GM21447 (cell line): Measurements from ENCODE around the gene TECTA.
A peak's percentile ranks its signal among the peaks of the same experiment; 100 is the strongest.
"Not testable (repeated sequence)": the region's sequence is repeated elsewhere in the genome, so short reads cannot be mapped to it uniquely, and the experiment has no call there.

Experiments used
- ATAC-seq: cut with Tn5 transposase; IDR thresholded peaks from one replicate; pipeline ENCODE4 v1.9.1; 2021; ENCODE audit not compliant: unreplicated experiment

The TECTA gene

DNA sequence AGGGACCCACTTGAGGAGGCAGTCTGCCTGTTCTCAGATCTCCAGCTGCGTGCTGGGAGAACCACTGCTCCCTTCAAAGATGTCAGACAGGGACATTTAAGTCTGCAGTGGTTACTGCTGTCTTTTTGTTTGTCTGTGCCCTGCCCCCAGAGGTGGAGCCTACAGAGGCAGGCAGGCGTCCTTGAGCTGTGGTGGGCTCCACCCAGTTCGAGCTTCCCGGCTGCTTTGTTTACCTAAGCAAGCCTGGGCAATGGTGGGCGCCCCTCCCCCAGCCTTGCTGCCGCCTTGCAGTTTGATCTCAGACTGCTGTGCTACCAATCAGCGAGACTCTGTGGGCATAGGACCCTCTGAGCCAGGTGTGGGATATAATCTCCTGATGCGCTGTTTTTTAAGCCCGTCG, 76.6 kb downstream of the TECTA start:
- ATAC-seq: not testable (repeated sequence)

DNA sequence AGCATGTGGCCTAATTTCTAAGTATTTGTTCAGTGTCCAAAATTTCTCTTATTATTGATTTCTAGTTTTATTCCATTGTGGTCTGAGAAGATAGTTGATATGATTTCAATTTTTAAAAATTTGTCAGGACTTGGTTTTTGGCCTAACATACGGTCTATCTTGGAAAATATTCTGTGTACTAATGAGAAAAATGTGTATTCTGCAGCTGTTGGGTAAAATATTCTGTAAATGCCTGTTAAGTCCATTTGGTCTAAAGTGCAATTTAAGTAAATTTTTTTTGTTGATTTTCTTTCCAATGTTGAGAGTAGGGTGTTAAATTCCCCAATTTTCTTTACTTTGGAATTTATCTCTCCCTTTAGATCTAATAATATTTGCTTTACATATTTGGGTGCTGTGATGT, 78.3 kb downstream of the TECTA start:
- no peak for ATAC-seq

DNA sequence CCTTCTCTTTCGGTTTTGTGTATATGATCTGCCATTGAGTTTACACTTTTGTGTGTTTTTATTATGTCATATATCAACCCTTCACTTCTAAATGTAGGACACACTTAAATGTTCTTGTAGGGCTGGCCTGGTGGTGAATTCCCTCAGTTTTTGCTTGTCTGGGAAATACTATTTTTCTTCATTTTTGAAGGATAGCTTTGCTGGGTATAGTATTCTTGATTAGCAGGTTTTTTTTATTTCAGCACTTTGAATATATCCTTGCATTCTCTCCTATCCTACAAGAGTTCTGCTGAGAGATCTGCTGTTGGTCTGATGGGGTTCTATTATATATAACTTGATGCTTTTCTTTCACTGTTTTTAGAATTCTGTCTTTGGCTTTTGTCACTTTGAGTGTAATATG, 79.1 kb downstream of the TECTA start:
- ATAC-seq: no peak

DNA sequence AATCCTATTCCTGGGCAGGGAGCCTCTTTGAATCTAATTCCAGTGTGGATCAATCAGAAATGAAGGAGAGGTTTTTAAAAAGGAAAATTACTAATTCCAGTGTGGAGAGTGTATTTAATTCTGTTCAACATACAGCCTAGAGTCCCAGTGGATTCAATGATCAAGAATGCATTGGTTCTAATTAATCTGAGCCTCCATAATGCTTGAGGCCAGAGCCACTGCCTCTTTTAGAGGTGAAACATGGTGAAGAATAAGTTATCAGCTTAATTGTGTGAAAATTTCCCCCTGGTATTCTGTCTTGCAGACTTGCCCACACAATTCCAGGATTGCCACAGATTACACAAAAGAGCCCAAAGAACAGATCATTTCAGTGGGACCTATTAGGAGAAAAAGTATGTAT, 87.7 kb downstream of the TECTA start:
- no peak for ATAC-seq

DNA sequence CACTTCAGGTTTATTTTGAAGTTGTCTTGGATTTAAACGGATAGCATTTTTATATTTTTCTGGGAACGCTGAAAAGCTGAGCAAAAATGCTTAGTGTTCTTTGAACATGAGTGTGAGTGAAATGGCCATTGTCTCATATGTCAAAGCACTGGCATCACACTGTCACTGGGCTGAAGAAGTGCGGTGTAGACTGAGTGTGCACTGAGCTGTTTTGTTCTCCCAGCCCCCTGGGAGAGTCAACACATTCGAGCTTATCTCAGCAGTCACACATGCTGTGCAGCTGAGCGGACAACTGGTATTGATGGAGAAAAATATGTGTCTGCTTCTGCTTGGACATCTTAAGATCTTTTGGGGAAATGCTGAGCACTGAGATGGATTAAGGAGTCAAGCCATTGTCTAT, 90.8 kb downstream of the TECTA start:
- ATAC-seq: no peak

DNA sequence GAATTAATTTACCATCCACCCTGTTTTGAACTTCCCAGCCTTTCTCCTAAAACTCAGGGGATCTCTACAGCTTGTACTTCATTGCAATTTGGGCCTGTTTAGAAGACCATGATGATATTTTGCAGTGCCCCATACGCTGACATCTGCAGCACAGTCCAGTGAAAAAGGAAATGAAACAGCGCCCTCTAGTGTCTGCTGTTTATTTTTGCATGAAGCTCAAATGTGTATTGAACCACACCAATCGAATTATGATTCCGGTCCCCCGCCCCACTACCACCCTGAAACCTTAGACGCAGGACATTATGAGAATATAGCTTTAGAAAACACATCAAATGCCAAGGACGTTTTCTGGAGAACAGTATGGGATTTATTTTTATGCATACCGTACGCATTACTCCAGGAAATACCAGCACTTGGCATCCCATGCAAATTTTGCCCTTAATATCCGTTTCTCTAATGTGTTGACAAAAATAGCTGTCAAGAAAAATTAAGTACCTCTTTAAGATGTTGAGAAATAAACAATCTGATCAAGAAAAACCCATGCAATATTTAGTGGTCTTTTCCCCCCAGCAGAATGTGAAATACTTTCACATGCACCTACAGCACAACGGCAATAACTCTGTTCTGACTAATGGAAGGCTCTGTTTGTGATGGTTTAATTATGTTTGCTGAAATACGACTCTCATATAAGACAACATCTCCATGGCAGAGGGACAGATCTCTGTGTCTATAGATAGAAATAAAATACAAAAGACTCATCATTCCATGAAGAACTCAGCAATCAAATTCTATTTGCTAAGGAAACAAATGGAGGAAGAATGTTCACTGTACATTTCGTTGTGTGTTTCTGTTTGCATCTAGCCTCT, 93.9 kb downstream of the TECTA start:
- peak; percentile 80 for ATAC-seq

DNA sequence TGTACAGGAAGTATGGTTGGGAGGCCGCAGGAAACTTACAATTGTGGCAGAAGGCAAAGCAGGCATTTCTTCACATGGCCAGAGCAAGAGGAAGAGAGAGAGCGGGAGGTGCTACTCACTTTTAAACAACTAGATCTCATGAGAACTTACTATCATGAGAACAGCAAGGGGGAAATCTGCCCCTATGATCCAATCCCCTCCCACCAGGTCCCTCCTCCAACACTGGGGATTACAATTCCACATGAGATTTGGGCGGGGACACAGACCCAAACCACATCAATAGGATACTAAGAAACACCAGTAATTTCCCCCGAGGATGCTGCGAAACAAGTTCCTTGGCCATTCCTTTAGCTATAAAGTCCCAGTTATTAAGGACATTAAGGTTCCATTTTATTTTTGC, 97.4 kb downstream of the TECTA start:
- no peak for ATAC-seq

DNA sequence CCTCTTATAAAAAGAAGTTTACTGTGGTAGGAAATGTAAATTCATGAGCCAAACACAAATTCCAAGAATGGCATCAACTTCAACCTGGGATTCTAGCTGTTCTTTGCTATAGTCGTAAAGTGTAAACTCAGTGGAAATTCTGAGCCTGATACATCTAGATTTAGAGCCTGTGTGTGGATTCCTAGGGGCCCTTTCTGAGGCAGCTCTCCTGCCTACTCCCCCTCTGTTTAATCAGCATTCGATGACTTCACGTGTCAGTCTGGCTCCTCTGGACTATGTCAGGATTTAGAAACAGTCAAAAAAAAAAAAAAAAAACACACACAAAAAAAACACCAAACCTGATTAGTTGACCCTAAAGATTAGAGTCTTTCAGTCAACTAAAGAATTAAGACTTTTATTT, 98.5 kb downstream of the TECTA start:
- ATAC-seq: no peak

DNA sequence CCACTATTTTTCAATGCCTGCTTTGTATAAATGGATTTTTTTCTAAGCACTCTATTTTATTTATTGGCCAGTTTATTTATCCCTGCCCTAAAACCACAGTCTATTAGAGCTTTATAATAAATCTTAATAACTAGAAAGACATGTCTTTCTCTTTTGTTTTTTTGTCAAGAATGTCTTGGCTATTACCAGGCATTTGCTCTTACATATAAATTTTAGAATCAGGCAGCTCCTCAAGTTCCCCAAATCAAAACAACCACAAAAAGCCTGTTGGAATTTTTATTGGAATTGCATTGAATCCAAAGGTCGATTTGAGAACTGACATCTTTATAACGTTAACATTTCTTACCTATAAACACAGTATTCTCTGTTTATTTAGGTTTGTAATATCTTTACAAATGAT, 105.8 kb downstream of the TECTA start:
- ATAC-seq: no peak

DNA sequence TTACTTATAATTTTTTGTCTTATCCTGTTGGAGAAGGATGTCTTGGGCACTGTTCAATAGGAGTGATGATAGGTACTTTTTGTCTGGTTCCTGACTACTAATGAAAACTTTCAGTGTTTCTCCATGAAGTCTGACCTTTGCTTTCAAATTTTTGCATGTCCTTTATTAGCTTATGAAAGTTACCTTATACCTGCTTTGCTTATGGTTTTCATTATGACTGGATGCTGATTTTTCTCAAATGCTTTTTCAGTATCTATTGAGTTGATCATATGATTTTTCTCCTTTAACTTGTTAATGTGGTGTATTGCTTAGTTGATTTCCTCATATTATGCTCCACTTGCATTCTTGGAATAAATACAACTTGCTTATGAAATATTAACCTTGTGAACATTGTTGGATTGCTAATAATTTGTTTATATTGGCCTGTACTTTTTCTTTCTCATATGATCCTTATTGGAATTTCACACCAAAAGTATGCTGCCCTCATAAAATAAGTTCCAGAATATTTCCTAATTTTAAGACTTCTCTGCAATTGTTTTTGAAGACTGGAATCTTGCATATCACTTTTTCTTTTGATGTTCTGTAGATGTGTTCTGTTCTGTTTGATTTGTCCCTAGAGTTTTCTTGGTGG, 106.6 kb downstream of the TECTA start:
- ATAC-seq: peak; percentile 66

DNA sequence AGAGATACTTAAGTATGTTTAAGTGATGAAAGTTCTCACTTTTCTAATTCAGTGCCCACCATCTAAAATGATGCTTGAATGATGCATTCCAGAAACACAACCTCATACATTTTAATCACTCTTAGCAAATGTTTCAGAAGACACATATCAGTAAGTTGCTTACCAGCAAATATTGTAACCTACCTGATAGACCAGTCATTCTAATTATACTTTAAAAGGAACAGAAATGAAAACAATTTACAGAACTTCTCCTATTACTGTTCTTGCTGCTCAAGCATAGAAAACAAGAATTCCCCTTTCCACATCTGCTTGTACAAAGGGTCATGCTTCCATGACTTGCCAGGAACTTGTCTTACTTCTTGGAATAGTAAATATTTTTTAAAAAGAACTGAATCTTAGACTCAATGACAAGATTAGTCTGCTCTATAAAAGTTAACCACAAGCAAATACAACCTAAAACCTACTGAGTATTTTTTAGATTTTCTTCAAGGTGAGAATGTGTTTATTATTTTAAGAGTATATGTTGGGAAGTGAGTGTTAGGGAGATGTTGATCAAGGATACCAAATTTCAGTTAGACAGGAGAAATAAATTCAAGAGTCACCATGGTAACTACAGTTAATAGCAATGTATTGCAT, 109.5 kb downstream of the TECTA start:
- ATAC-seq: no peak

DNA sequence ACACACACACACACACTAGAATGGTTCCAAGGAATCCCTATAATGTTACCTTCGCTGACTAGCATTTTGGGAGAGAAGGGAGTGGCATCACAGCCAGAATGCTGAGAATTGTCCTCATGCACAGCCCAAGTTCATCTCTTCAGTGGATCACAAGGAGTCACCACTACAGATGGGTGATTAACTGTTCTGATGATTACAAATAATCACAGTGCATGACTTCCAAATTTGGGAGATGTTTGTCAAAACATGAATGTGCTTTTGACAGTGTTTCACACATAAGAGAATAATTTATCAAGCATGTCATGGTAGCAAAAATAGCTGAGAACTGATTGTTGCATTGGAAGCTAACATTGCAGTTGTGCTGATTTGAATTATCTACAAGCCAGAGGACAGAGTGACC, 110.6 kb downstream of the TECTA start:
- no peak for ATAC-seq

DNA sequence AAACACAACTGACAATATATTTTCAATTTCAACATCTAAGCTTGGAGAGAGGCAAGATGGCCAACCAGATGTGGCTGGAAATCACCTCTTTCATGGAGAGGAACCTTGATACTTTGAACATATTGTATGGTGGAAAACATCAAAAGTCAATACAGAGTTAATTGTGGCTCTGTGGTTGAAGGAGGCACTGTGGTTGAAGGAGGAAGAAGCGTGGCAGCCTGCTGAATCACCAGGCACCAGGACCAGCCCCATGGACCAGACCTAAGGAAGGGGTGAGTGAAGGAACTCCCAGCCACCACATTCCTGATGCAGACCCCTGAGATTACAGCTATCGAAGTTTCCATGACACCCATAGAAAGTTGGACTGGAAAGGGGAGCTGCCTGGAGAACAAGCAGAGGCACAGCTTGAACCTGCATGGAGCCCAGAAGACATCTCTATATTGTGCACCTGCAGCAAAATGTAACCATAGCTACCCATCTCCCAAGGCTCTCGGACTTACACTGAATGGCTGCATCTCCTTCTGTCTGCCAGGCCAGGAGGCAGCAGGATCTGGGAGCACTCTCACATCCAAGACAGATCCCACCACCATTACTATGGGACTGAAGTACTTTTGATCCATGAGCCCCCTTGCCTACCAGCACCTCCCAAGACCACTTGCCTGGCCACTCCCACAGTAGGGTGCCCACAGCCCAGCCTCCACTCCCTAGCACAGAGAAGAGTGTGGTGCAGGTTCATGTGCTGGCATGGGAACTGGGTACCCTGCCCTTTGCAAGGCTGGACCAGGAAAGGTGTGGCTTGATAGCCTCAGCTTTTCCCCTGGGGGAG, 111.7 kb downstream of the TECTA start:
- no peak for ATAC-seq

DNA sequence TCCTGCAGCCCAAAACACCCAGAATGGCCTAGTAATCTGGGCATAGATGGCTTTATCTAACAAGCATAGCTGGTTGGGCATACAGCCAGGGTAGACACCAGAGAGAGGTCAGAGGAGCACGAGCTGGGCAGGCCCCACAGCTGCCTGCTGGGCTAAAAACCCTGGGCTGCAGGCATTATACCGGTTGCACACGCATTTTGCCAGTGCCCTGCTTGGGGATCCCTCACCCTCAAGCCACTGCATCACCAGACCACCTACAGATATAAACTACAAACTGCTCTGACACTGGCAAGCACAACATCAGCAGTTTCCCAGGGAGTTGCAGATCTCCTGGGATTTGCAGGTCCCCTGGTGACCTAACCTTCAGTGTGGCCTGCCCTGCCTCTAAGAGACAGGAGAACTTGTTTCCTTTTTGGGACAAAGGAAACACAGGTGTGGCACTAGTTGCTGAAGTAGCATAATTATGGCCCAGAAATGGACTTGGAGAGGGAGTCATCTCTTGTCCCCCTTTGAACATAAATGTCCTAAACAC, 112.4 kb downstream of the TECTA start:
- ATAC-seq: no peak

DNA sequence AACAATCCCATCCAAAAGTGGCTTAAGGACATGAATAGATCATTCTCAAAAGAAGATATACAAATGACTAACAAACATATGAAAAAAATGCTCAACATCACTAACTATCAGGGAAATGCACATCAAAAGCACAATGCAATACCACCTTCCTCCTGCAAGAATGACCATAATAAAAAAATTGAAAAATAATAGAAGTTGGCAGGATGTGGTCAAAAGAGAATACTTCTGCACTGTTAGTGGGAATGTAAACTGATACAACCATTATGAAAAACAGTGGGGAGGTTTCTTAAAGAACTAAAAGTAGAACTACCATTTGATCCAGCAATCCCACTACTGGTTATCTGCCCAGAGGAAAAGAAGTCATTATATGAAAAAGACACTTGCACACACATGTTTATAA, 113.8 kb downstream of the TECTA start:
- no peak for ATAC-seq

DNA sequence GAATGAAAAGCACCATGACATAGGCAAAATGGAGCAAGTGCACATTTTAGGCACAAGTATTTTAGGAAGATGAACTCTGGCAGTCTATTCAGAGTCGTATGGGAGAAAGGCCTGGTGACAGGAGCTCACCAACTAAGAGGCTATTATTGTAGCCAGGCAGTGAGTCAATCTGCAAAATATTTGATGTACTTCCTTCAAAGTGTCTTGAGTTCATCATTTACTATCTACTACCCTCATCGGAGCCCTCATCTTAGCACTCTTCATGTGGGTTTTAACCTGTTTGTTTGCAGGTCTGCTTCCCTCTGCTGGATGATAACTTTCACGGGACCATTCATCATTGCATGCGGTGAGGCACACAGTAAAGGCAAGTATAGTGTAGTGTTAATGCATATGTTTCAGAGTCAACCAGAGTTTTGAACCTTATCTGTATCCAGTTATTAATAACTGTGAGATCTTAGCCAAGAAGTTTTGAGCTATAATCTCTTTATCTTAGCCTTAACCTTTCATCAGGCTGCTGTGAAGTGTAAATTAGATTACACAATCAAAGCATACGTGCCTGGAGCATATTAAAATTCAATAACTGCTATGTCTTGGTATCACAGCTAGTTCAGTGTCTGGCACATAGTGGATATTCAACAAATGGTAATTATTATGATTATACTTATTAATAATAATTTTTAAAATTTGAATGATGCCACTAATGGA, 120.6 kb downstream of the TECTA start:
- no peak for ATAC-seq

DNA sequence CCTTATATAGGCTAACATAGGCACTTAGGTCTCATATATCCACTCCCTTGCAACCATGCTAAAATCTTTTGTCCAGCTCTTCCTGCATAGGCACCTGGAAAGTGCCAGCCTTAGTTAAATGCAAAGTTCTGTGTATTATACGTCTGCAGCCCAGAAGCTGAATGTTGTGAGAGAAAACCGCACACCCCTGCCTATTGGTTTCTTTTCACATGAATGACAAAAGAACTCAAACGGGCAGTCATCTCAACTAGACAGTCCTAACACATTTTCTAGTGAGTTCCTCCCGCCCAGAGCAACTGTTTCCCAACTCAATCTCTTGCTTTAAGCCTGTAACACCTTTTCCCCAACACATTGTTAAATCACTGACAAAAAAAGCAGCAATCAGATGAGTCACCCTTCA, 122.1 kb downstream of the TECTA start:
- ATAC-seq: no peak

DNA sequence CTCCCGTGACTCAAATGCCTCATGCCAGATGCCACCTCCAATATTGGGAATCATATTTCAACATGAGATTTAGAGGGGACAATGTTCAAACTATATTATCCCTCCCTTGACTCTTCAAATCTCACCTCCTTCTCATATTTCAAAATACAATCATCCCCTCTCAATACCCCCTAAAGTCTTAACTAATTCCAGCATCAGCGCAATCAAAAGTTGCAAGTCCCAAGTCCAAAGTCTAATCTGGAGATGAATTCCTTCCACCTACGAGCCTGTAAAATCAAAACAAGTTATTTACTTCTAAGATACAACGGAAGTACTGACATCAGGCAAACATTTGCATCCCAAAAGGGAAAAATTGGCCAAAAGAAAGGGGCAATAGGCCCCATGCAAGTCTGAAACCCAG, 124.3 kb downstream of the TECTA start:
- ATAC-seq: no peak

DNA sequence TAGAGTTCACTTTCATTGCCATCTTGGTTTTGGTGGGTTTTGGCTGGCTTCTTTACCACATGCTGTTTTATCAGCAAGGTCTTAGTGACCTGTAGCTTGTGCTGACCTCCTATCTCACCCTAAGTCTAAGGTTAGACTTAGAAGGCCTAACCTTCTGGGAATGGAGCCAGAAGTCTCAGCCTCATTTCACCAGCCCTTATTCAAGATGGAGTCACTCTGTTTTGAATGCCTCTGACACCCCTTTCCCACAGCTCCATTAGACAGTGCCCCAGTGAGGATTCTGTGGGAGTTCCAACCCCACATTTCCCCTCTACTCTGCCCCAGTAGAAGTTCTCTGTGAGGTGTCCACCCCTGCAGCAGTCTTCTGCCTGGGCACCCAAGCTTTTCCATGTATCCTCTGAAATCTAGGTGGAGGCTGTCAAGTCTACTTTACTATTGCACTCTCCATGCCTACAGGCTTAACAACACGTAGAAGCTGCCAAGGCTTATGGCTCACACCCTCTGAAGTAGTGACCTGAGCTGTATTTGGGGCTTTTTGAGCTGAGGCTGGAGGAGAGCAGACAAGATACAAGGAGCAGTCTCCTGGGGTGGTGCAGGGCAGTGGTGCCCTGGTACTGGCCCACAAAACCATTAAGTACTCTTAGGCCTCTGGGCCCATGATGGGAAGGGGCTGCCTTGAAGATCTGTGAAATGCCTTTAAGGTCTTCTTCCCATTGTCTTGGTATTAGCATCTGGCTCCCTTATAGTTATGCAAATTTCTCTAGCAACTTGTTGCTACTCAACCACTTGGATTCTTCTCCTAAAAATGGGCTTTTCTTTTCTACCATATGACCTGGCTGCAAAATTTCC, 125.6 kb downstream of the TECTA start:
- no peak for ATAC-seq

DNA sequence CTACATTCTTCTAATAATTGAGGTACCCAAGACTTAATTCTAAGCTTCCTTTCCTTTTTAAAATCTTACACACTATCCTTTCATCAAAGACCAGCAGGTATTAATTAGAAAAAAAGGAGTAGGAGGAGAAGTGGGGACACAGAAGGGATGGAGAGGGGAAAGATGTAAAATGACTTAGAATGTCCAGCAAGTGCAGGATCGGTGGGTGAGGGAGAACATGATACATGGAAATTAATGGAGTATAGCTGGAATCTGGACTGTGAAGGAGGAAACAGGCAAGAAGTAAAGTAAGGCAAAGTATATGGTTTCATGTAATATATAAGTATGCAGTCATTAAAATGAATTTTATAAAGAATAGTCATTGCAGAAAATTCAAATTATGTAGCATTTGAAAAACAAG, 127.8 kb downstream of the TECTA start:
- no peak for ATAC-seq
